K562 (cell line): ENCODE results near the gene CERS6. TPM values are rescaled to one million over a fixed set of nuclear protein-coding genes. Genes with fewer than 3 reads are reported as not detected.

Experiments
- ARHGAP35 ChIP-seq: fragments of 450-650 bp; IDR thresholded peaks from 2 replicates; pipeline ENCODE4 v1.6.1; 2018; ENCODE audit not compliant: partially characterized antibody
- EHMT2 ChIP-seq: fragments of 450-650 bp; IDR thresholded peaks from 2 replicates; pipeline ENCODE4 v1.6.1; 2018; ENCODE audit warnings: antibody characterized with exemption
- ERF ChIP-seq: fragments of 450-650 bp; formaldehyde crosslinking; IDR thresholded peaks from 2 replicates; pipeline ENCODE4 v1.4.0; 2020; ENCODE audit warnings: mild to moderate bottlenecking, mixed read lengths
- NCOA6 ChIP-seq: fragments of 450-650 bp; IDR thresholded peaks from 2 replicates; pipeline ENCODE4 v1.6.1; 2017; ENCODE audit warnings: mild to moderate bottlenecking
- ZNF124 ChIP-seq: sonication (generic); formaldehyde crosslinking; IDR thresholded peaks from 2 replicates; pipeline ENCODE4 v1.8.1; 2022; ENCODE audit warnings: missing genetic modification reagents
- ZNF77 ChIP-seq: fragments of 250-450 bp; sonication (Bioruptor Pico); IDR thresholded peaks from 2 replicates; pipeline ENCODE4 v1.5.0; 2020
- ZSCAN32 ChIP-seq: fragments of 450-650 bp; formaldehyde crosslinking; IDR thresholded peaks from 2 replicates; pipeline ENCODE4 v1.4.0; 2020; ENCODE audit warnings: mild to moderate bottlenecking, moderate library complexity
- polyA plus RNA-seq, 8 experiments: library from polyadenylated mRNA; depleted of rRNA in 4 of 8; stranded (reverse) in 5 of 8; unstranded in 3 of 8; fragments of >200 nt; fragmentation: Nextera tagmentation in 2 of 8; fragmentation: Illumina TruSeq in 1 of 8; extraction: Ambion mirVana in 2 of 8; extraction: Trizol in 1 of 8; gene quantifications; 2 replicates each; pipeline versions ENCODE4 v1.2.1 to v1.2.3, GENCODE V29; 2011 to 2014; ENCODE audit warnings: inconsistent platforms in 1 of 8, missing spikeins in 1 of 8
- total RNA-seq, 7 experiments: library from RNA; depleted of rRNA in 6 of 7; stranded (reverse); fragments of >200 nt in 6 of 7; fragmentation: Illumina TruSeq in 2 of 7; extraction: Trizol in 2 of 7; gene quantifications; 2 replicates each; pipeline versions ENCODE4 v1.2.1 to v1.2.3, GENCODE V29; 2011 to 2021; ENCODE audit warnings: low replicate concordance in 1 of 7
- TF ChIP-seq, protein P1 (sequence below): fragments of 200-600 bp; sonication (generic); IDR thresholded peaks from one replicate; pipeline ENCODE4 v1.6.1; 2012; ENCODE audit warnings: mild to moderate bottlenecking, low read depth, low read length, inconsistent platforms
- TF ChIP-seq, protein P2 (sequence below): sonication (generic); formaldehyde crosslinking; IDR thresholded peaks from 2 replicates; pipeline ENCODE4 v1.8.0; 2022; ENCODE audit warnings: mild to moderate bottlenecking, low read depth, missing genetic modification reagents
- TF ChIP-seq, protein P3 (sequence below): fragments of 450-650 bp; IDR thresholded peaks from 2 replicates; pipeline ENCODE4 v1.6.1; 2017; ENCODE audit warnings: antibody characterized with exemption, mild to moderate bottlenecking

The CERS6 gene
- total and polyA plus RNA-seq, 9 of the 15 experiments (the other 6 are each of a cell fraction or from before 2014, with no cell fraction given) = 1.6 to 13.6 (median 11.4) TPM

DNA sequence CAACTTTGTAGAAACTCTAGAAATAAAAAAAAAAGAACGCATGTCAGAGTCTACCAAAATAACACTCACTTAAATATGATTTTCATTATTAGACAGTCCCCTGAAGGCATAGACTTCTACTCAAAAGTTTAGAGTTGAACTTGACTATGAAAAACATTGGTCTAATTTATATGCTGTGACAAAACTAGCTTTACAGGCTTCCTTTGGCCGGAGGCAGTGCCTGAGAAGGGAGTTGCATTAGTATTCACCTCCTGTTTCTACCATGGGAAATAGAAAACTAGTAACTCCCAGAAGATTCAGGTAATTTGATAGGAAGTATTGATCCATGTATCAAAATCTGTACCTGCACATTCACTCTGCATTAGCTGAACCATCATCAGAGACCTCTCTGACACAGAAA lies 182.9 kb downstream of the CERS6 start (continued):
- TF ChIP-seq, protein P1, sequence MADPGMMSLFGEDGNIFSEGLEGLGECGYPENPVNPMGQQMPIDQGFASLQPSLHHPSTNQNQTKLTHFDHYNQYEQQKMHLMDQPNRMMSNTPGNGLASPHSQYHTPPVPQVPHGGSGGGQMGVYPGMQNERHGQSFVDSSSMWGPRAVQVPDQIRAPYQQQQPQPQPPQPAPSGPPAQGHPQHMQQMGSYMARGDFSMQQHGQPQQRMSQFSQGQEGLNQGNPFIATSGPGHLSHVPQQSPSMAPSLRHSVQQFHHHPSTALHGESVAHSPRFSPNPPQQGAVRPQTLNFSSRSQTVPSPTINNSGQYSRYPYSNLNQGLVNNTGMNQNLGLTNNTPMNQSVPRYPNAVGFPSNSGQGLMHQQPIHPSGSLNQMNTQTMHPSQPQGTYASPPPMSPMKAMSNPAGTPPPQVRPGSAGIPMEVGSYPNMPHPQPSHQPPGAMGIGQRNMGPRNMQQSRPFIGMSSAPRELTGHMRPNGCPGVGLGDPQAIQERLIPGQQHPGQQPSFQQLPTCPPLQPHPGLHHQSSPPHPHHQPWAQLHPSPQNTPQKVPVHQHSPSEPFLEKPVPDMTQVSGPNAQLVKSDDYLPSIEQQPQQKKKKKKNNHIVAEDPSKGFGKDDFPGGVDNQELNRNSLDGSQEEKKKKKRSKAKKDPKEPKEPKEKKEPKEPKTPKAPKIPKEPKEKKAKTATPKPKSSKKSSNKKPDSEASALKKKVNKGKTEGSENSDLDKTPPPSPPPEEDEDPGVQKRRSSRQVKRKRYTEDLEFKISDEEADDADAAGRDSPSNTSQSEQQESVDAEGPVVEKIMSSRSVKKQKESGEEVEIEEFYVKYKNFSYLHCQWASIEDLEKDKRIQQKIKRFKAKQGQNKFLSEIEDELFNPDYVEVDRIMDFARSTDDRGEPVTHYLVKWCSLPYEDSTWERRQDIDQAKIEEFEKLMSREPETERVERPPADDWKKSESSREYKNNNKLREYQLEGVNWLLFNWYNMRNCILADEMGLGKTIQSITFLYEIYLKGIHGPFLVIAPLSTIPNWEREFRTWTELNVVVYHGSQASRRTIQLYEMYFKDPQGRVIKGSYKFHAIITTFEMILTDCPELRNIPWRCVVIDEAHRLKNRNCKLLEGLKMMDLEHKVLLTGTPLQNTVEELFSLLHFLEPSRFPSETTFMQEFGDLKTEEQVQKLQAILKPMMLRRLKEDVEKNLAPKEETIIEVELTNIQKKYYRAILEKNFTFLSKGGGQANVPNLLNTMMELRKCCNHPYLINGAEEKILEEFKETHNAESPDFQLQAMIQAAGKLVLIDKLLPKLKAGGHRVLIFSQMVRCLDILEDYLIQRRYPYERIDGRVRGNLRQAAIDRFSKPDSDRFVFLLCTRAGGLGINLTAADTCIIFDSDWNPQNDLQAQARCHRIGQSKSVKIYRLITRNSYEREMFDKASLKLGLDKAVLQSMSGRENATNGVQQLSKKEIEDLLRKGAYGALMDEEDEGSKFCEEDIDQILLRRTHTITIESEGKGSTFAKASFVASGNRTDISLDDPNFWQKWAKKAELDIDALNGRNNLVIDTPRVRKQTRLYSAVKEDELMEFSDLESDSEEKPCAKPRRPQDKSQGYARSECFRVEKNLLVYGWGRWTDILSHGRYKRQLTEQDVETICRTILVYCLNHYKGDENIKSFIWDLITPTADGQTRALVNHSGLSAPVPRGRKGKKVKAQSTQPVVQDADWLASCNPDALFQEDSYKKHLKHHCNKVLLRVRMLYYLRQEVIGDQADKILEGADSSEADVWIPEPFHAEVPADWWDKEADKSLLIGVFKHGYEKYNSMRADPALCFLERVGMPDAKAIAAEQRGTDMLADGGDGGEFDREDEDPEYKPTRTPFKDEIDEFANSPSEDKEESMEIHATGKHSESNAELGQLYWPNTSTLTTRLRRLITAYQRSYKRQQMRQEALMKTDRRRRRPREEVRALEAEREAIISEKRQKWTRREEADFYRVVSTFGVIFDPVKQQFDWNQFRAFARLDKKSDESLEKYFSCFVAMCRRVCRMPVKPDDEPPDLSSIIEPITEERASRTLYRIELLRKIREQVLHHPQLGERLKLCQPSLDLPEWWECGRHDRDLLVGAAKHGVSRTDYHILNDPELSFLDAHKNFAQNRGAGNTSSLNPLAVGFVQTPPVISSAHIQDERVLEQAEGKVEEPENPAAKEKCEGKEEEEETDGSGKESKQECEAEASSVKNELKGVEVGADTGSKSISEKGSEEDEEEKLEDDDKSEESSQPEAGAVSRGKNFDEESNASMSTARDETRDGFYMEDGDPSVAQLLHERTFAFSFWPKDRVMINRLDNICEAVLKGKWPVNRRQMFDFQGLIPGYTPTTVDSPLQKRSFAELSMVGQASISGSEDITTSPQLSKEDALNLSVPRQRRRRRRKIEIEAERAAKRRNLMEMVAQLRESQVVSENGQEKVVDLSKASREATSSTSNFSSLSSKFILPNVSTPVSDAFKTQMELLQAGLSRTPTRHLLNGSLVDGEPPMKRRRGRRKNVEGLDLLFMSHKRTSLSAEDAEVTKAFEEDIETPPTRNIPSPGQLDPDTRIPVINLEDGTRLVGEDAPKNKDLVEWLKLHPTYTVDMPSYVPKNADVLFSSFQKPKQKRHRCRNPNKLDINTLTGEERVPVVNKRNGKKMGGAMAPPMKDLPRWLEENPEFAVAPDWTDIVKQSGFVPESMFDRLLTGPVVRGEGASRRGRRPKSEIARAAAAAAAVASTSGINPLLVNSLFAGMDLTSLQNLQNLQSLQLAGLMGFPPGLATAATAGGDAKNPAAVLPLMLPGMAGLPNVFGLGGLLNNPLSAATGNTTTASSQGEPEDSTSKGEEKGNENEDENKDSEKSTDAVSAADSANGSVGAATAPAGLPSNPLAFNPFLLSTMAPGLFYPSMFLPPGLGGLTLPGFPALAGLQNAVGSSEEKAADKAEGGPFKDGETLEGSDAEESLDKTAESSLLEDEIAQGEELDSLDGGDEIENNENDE = no peak
- TF ChIP-seq, protein P2, sequence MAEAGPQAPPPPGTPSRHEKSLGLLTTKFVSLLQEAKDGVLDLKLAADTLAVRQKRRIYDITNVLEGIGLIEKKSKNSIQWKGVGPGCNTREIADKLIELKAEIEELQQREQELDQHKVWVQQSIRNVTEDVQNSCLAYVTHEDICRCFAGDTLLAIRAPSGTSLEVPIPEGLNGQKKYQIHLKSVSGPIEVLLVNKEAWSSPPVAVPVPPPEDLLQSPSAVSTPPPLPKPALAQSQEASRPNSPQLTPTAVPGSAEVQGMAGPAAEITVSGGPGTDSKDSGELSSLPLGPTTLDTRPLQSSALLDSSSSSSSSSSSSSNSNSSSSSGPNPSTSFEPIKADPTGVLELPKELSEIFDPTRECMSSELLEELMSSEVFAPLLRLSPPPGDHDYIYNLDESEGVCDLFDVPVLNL (CRISPR knock-in tag) = no peak
- TF ChIP-seq ZNF77 (CRISPR knock-in tag) = no peak
- no peak for TF ChIP-seq ERF (CRISPR knock-in tag)
- TF ChIP-seq NCOA6 = no peak
- TF ChIP-seq ARHGAP35 = no peak
- TF ChIP-seq, protein P3, sequence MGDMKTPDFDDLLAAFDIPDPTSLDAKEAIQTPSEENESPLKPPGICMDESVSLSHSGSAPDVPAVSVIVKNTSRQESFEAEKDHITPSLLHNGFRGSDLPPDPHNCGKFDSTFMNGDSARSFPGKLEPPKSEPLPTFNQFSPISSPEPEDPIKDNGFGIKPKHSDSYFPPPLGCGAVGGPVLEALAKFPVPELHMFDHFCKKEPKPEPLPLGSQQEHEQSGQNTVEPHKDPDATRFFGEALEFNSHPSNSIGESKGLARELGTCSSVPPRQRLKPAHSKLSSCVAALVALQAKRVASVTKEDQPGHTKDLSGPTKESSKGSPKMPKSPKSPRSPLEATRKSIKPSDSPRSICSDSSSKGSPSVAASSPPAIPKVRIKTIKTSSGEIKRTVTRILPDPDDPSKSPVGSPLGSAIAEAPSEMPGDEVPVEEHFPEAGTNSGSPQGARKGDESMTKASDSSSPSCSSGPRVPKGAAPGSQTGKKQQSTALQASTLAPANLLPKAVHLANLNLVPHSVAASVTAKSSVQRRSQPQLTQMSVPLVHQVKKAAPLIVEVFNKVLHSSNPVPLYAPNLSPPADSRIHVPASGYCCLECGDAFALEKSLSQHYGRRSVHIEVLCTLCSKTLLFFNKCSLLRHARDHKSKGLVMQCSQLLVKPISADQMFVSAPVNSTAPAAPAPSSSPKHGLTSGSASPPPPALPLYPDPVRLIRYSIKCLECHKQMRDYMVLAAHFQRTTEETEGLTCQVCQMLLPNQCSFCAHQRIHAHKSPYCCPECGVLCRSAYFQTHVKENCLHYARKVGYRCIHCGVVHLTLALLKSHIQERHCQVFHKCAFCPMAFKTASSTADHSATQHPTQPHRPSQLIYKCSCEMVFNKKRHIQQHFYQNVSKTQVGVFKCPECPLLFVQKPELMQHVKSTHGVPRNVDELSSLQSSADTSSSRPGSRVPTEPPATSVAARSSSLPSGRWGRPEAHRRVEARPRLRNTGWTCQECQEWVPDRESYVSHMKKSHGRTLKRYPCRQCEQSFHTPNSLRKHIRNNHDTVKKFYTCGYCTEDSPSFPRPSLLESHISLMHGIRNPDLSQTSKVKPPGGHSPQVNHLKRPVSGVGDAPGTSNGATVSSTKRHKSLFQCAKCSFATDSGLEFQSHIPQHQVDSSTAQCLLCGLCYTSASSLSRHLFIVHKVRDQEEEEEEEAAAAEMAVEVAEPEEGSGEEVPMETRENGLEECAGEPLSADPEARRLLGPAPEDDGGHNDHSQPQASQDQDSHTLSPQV = no peak
- TF ChIP-seq EHMT2 = no peak
- TF ChIP-seq ZNF124 (CRISPR knock-in tag) = no peak
- no peak for TF ChIP-seq ZSCAN32 (CRISPR knock-in tag)
